ENCODE data around the gene ANKRD36B.
"Not testable (repeated sequence)": the region's sequence is repeated elsewhere in the genome, so short reads cannot be mapped to it uniquely, and the experiment has no call there.

ANKRD36B gene

GRCh38 chr2:97589598-97590510, at the start of gene ANKRD36B:
Gene ANKRD36B, minus strand, starts transcription at chr2:97589877. Its CDS starts 192 bp downstream, at chr2:97589685.
- peak; percentile 71 for DNase-seq (ENCODE audit: low read depth, low spot score)

- not testable (repeated sequence) for DNase-seq (ENCODE audit: low read depth, low spot score)
These were observed 36.4 kb upstream of the ANKRD36B start for GRCh38 chr2:97626049-97626430.

GRCh38 chr2:97625354-97626048, 35.8 kb upstream of the ANKRD36B start:
- DNase-seq (ENCODE audit: low read depth, low spot score), result not testable (repeated sequence)

DNA sequence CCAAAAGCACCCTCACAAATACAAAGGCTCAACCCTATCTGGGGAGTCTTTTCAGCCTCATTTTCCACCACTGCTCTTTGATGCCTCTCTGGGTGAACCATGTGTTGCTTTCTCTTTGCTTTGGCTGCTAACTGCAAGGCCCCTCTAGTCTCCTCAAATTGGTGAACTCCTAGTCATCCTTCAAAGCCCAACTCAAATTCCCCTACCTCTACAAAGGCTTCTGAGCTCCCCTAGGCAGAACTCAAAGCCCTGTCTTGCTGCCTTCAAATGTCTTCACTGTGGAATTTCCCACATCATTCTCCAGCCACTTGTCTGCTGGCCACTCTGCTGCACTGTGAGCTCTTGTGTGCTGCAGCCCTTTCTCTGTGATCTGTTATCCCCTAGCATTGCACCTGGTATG, 33.3 kb upstream of the ANKRD36B start:
- DNase-seq (ENCODE audit: low read depth, low spot score), result not testable (repeated sequence)

DNA sequence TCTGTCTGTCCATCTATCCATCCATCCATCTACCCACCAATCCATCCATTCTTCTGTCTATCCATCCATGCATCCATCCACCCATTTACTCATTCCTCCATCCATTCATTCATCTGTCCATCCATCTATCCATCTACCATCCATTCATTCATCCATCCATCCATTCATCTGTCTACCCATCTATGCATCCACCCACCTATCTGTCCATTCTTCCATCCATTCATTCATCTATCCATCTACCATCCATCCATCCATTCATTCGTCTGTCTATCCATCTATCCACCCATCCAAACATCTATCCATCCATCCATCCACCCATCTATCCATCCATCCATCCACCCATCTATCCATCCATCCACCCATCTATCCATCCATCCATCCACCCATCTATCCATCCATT, 30.8 kb upstream of the ANKRD36B start:
- DNase-seq (ENCODE audit: low read depth, low spot score), result not testable (repeated sequence)

DNA sequence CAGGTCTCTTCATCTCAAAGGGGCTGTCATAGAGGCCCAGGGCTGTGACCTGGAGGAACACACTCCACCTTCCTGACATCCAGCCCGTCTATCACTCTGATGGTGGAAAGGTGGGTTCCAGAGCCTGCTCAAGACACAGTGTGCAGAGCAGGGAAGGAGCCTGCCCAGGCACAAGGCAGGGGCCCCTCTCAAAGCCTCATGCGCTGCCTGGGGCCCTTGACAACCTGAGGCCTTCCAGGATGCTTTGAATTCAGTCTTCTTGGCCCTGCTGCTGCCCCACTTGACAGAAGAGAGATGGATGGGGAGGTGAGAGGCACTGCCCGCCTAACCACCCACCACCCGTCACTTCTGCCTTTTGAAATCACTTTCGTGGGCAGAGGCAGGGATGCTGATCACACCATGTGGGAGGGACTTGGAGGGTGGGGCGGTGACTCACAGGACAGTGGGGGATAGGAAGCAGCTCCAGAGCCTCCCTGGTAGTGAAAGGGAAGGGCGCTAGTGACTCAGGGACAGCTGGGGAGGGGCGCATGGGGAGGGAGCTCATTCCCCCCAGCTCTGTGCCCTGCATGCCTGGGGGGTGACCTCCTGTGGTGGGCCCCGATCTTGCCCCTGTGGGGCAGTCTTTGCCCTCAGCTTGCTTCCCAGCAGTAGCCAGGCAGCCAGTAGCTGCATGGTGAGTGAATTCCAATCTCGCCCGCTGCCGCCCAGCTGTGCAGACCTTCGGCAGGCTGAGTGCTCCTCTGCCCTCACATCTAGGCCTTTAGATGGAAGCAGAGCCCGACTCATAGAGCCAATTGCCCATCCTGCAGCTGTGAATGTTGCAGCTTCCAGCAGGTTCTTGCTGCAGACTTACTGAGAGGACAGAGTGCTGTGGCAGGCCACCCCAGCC, 29.5 kb upstream of the ANKRD36B start:
- DNase-seq (ENCODE audit: low read depth, low spot score), result peak; percentile 5

DNA sequence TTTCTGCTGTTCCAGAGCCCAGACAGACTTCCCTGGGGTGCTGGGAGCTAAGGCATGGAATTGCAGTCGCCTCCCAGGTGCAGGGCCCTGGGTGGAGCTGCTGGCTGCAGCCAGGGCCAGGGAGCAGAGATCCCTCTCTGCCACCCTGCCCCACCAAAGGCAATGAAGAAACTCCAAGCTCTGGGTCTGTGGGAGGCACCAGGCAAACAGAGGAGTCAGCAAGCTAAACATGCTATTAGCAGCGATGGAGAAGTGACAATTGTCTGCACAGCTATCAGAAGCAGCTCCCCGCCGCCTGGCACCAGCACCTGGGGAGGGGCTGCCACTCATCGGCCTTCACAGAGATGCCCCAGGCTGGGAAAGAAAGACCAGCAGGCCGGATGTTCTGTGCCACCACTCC, 28.2 kb upstream of the ANKRD36B start:
- no peak for DNase-seq (ENCODE audit: low read depth, low spot score)

GRCh38 chr2:97615746-97616145, 26.1 kb upstream of the ANKRD36B start:
- DNase-seq (ENCODE audit: low read depth, low spot score), result not testable (repeated sequence)

- DNase-seq (ENCODE audit: low read depth, low spot score), result not testable (repeated sequence)
These were observed 22.2 kb upstream of the ANKRD36B start for GRCh38 chr2:97611895-97612294.

GRCh38 chr2:97608745-97609144, 19.1 kb upstream of the ANKRD36B start:
- not testable (repeated sequence) for DNase-seq (ENCODE audit: low read depth, low spot score)

DNA sequence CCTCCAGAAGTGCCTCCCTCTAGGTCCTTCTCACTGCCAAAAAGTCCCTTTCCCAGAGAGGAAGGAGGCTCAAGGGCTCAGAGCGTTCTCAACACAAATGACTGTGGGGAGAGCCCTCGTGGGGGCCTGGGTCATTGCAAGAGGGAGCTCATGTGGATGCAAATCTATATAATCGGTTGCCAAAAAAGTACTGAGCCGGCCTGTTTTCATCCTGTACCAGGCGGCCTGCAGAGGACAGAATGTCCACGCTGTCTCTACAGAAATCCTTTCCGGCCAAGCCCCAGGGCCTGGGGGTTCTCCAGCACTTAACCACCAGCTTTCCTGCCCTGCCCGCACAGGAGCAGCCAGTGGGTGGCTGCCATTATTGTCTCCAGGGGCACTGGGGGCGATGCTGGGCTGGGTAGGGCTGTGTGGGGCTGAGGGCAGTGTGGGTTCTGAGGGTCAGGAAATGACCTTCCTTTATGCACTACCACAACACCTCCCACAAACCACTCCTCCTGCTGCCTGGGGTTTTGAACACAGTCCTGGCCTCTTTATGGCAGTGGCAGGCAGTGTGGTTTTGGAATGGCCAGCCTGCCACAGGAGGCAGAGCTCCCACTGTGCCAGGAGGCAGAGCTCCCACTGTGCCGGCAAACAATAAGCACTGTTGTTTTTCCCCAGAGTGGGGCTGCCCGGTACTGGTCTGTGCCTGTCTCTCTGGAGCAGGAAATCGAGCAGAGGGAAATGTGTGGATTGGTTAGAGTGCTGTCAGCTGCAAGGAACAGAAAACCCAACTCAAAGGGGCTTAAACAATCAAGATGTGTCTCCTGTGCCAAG, 16.1 kb upstream of the ANKRD36B start:
- not testable (repeated sequence) for DNase-seq (ENCODE audit: low read depth, low spot score)

GRCh38 chr2:97605109-97605508, 15.4 kb upstream of the ANKRD36B start:
- DNase-seq (ENCODE audit: low read depth, low spot score), result not testable (repeated sequence)

- DNase-seq (ENCODE audit: low read depth, low spot score), result not testable (repeated sequence)
These were observed 11.9 kb upstream of the ANKRD36B start for GRCh38 chr2:97601537-97601936.

DNA sequence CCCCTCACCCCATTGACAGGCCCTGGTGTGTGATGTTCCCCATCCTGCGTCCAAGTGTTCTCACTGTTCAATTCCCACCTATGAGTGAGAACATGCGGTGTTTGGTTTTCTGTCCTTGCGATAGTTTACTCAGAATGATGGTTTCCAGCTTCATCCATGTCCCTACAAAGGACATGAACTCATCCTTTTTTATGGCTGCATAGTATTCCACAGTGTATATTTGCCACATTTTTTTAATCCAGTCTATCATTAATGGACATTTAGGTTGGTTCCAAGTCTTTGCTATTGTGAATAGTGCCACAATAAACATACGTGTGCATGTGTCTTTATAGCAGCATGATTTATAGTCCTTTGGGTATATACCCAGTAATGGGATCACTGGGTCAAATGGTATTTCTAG, 6.5 kb upstream of the ANKRD36B start:
- not testable (repeated sequence) for DNase-seq (ENCODE audit: low read depth, low spot score)

DNA sequence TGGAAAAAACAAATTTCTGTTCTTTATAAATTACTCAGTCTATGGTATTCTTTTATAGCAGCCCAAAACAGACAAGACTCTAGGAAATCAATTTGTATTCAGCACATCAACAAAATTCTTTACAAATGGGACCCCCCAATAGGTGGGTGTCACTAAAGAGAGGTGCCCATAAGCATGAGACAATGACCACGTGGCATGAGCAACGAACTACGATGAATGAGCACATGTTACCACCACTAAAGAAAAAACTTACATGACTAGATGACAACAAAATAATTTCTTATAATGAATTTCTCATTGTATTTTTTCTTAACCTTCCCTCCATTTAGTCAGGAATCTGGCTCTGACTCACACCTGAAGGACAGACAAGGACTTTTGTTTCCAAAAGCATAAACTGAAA, 3.8 kb upstream of the ANKRD36B start:
- not testable (repeated sequence) for DNase-seq (ENCODE audit: low read depth, low spot score)

- peak; percentile 85 for DNase-seq (ENCODE audit: low read depth, low spot score)
These were observed 1.1 kb upstream of the ANKRD36B start for GRCh38 chr2:97590515-97591394.

- DNase-seq (ENCODE audit: low read depth, low spot score), result not testable (repeated sequence)
These were observed 450 bp downstream of the ANKRD36B start for GRCh38 chr2:97589257-97589597.

DNA sequence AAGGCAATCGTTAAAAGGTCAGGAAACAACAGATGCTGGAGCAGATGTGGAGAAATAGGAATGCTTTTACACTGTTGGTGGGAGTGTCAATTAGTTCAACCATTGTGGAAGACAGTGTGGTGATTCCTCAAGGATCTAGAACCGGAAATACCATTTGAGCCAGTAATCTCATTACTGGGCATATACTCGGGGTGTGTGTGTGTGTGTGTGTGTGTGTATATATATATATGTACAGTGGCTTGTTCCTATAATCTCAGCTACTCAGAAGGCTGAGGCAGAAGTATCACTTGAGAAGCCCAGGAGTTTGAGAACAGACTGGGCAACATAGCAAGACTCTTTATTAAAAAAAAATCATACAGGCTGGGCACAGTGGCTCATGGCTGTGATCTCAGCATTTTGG, 24.0 kb downstream of the ANKRD36B start:
- not testable (repeated sequence) for DNase-seq (ENCODE audit: low read depth, low spot score)

DNA sequence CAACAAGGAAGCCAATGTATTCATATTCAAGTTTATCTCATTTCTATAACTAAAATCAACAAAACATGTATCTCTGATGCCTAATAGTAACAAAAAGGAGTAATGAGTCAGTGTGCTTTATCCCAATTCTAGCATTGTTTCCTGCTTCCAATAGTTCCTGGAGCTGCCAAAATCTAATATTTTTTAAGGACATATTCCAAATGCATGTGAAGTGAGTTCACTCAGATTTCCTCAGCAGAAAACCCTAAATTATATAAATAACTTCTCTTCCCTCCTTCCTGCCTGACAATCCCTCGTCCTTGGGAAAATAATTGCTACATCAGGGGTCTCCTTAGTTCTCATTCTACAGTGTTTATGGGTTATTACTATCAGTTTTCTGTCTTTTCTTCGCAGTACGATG, 37.3 kb downstream of the ANKRD36B start:
- not testable (repeated sequence) for DNase-seq (ENCODE audit: low read depth, low spot score)

- peak; percentile 36 for DNase-seq (ENCODE audit: low read depth, low spot score)
These were observed 39.2 kb downstream of the ANKRD36B start for GRCh38 chr2:97550498-97550897.

All from astrocyte of the hippocampus (primary cell).